ENCODE results near the gene GPR162.
A peak's percentile ranks its signal among the peaks of the same experiment; 100 is the strongest.

Gene GPR162

GRCh38 chr12:6828781-6829535 lies 7.3 kb downstream of the GPR162 start:
- TF ChIP-seq POLR2AphosphoS5 (IDR thresholded peaks at IDR 0.05; ENCODE audit: low read depth, low read length) (peak; percentile 64; the same call in 1 of the 2 replicates), FOXP2 (optimal IDR thresholded peaks at IDR 0.05; ENCODE audit: borderline replicate concordance, extremely low read depth, extremely low read length, insufficient read depth) (no peak), REST (IDR thresholded peaks at IDR 0.05; ENCODE audit: insufficient read depth in 1 of 2, low read depth in 2 of 2, low read length in 2 of 2) (no peak), SIN3A (IDR thresholded peaks at IDR 0.05; ENCODE audit: borderline replicate concordance, insufficient read depth, low read length) (no peak), TAF1 (IDR thresholded peaks at IDR 0.05; ENCODE audit: borderline replicate concordance, insufficient read depth, low read length) (no peak)

DNA sequence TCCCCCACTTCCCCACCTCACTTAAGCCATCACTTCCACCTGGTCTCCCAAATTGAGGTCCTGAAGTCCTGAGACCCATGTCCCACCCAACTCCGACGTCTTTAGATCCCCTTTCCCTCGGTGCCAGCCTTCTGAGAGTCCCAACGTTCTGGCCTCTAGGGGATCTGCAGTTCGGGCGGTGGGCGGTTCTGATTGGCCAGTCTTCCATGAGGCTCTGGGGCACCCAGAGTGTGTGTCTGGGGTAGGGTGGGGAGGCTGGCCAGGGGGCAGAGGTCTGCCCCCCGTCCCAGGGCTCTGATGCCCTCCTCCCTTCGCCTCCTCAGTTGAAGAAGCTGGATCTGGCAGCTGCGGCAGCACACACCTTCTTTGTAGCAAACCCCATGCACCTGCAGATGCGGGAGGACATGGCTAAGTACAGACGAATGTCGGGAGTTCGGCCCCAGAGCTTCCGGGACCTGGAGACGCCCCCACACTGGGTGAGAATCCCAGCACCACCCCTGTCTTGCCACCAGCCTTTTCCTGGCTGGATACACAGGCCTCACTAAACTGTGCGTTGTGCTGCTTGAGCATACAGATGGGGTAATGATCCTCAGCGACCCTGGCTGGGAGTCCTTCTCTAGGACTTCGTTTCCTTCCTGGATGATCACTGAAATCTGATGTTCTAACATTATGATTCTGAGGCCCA lies 8.1 kb downstream of the GPR162 start:
- TF ChIP-seq SIN3A (IDR thresholded peaks at IDR 0.05; ENCODE audit: borderline replicate concordance, insufficient read depth, low read length) (no peak), REST (IDR thresholded peaks at IDR 0.05; ENCODE audit: insufficient read depth in 1 of 2, low read depth in 2 of 2, low read length in 2 of 2) (no peak), TAF1 (IDR thresholded peaks at IDR 0.05; ENCODE audit: borderline replicate concordance, insufficient read depth, low read length) (no peak), POLR2AphosphoS5 (IDR thresholded peaks at IDR 0.05; ENCODE audit: low read depth, low read length) (peak; percentile 48; the same call in 1 of the 2 replicates), FOXP2 (optimal IDR thresholded peaks at IDR 0.05; ENCODE audit: borderline replicate concordance, extremely low read depth, extremely low read length, insufficient read depth) (no peak)

DNA sequence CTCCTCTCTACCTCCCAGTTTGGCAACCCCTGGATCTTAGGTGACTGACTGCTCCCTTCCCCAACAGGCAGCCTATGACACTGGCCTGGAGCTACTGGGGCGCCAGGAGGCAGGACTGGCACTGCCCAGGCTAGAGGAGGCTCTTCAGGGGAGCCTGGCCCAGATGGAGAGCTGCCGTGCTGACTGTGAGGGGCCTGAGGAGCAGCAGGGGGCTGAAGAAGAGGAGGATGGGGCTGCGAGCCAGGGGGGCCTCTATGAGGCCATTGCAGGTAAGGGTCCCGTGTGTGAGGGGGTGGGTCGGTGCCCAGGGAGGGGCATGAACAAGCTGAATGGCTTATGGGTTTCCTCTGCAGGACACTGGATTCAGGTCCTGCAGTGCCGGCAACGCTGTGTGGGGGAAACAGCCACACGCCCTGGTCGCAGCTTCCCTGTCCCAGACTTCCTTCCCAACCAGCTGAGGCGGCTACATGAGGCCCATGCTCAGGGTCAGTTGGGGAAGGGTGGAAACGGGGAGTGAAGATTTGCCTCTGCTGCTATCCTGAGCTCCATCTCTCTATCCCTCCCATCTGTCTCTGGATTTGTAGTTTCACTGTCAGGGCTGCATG lies 8.8 kb downstream of the GPR162 start:
- TF ChIP-seq TAF1 (IDR thresholded peaks at IDR 0.05; ENCODE audit: borderline replicate concordance, insufficient read depth, low read length) (no peak), SIN3A (IDR thresholded peaks at IDR 0.05; ENCODE audit: borderline replicate concordance, insufficient read depth, low read length) (no peak), FOXP2 (optimal IDR thresholded peaks at IDR 0.05; ENCODE audit: borderline replicate concordance, extremely low read depth, extremely low read length, insufficient read depth) (no peak), POLR2AphosphoS5 (IDR thresholded peaks at IDR 0.05; ENCODE audit: low read depth, low read length) (no peak)

DNA sequence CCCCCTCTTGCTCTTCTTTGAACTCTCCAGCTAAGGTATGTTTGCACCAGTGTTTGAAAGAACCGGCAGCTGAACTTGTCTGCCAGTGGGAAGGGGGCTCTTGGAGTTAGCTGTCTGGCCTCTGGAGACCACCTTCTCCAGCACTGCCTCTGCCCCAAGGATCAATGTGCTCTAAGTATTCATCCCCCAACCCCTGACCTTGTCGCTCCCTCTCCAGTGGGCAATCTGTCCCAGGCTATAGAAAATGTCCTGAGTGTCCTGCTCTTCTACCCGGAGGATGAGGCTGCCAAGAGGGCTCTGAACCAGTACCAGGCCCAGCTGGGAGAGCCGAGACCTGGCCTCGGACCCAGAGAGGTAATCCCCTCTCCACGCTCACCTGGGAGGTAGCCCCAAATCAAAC lies 9.4 kb downstream of the GPR162 start:
- no peak for TF ChIP-seq POLR2AphosphoS5 (IDR thresholded peaks at IDR 0.05; ENCODE audit: low read depth, low read length)
- TF ChIP-seq SIN3A (IDR thresholded peaks at IDR 0.05; ENCODE audit: borderline replicate concordance, insufficient read depth, low read length) = no peak
- no peak for TF ChIP-seq FOXP2 (optimal IDR thresholded peaks at IDR 0.05; ENCODE audit: borderline replicate concordance, extremely low read depth, extremely low read length, insufficient read depth)
- no peak for TF ChIP-seq REST (IDR thresholded peaks at IDR 0.05; ENCODE audit: insufficient read depth in 1 of 2, low read depth in 2 of 2, low read length in 2 of 2)
- TF ChIP-seq TAF1 (IDR thresholded peaks at IDR 0.05; ENCODE audit: borderline replicate concordance, insufficient read depth, low read length) = no peak

- TF ChIP-seq FOXP2 (optimal IDR thresholded peaks at IDR 0.05; ENCODE audit: borderline replicate concordance, extremely low read depth, extremely low read length, insufficient read depth) (no peak), SIN3A (IDR thresholded peaks at IDR 0.05; ENCODE audit: borderline replicate concordance, insufficient read depth, low read length) (no peak), REST (IDR thresholded peaks at IDR 0.05; ENCODE audit: insufficient read depth in 1 of 2, low read depth in 2 of 2, low read length in 2 of 2) (no peak), TAF1 (IDR thresholded peaks at IDR 0.05; ENCODE audit: borderline replicate concordance, insufficient read depth, low read length) (no peak), POLR2AphosphoS5 (IDR thresholded peaks at IDR 0.05; ENCODE audit: low read depth, low read length) (no peak)
Observed at GRCh38 chr12:6831450-6831995, 9.9 kb downstream of the GPR162 start.
